Activated naive CD4-positive, alpha-beta T cell treated with anti-CD3 and anti-CD28 coated beads, Interleukin-2, amount 50 U/mL, for 24 hours (primary cell): ENCODE data around the gene NME9.
A peak's percentile ranks its signal among the peaks of the same experiment; 100 is the strongest.

Experiments
- H3K27ac Mint-ChIP-seq: one replicate; pipeline ENCODE4 v1.8.0; 2021; ENCODE audit warnings: mild to moderate bottlenecking, mixed read lengths
- H3K27me3 Mint-ChIP-seq: one replicate; pipeline ENCODE4 v1.8.0; 2021; ENCODE audit warnings: mixed read lengths
- H3K36me3 Mint-ChIP-seq: one replicate; pipeline ENCODE4 v1.8.0; 2021; ENCODE audit warnings: mixed read lengths
- H3K4me1 Mint-ChIP-seq: one replicate; pipeline ENCODE4 v1.8.0; 2021; ENCODE audit warnings: mixed read lengths
- H3K4me3 Mint-ChIP-seq: one replicate; pipeline ENCODE4 v1.8.0; 2021; ENCODE audit warnings: mild to moderate bottlenecking, mixed read lengths
- H3K9me3 Mint-ChIP-seq: one replicate; pipeline ENCODE4 v1.8.0; 2021; ENCODE audit warnings: mixed read lengths

Gene NME9

DNA sequence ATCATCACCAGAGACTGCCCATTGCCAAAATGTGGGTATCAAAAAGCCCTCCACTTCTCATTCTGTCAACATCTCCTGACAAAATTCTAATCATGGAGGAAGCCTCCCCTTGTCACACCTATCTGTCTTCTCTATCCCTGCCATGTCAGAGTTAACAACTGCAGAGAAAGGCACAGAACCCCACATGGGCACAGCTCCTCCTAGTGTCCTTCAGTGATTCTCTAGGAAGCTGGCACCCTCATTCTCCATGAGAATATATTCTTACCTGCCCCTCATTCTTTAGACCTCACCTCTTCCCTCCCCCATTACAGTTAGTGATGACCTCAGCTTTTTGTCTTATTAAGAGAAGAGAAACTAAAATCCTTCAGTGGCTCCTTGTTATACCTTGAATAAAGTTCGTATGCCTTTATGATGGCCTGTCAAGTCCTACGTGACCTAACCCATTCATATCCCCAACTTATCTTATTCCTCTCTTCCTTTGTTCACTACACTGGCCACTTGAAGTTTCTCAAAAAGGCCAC is 44.6 kb downstream of the NME9 start:
- Mint-ChIP-seq H3K4me1 (peaks cover 3% of the 10 kb centered on the region), H3K4me3 (no peak overlapping the region), H3K9me3 (no peaks in the 10 kb centered on the region), H3K36me3 (peaks cover 17% of the 10 kb centered on the region), H3K27ac (peak overlapping the region; percentile 37), H3K27me3 (no peaks in the 10 kb centered on the region)

DNA sequence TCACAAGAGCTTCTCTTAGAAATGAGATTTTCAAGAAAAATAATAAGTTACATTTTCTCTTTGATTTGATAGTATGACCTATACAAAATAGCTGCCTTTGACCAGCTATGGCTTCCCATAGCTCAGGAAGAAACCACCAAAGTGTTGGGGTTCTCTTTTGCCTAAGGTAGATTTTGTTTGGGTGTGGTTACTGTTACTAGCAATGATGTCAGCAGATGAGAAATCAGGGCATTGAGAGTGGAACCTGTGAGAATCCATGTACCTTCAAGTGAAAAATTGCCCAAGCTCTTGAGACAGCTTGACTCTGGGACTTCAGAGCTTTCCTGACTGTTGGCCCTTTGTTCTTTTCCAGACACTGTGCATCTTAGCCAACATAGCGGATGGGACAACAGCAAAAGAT is 45.6 kb downstream of the NME9 start:
- Mint-ChIP-seq H3K27ac (no peak overlapping the region), H3K36me3 (peaks cover 13% of the 10 kb centered on the region), H3K4me1 (peaks cover 3% of the 10 kb centered on the region), H3K27me3 (no peaks in the 10 kb centered on the region), H3K4me3 (no peak overlapping the region), H3K9me3 (no peaks in the 10 kb centered on the region)

GRCh38 chr3:138282836-138283235 is 46.8 kb downstream of the NME9 start:
- peaks cover 6% of the 10 kb centered on the region for H3K36me3 Mint-ChIP-seq
- no peaks in the 10 kb centered on the region for H3K9me3 Mint-ChIP-seq
- H3K4me1 Mint-ChIP-seq = peaks cover 3% of the 10 kb centered on the region
- H3K27ac Mint-ChIP-seq = peak overlapping the region; percentile 53
- no peak overlapping the region for H3K4me3 Mint-ChIP-seq
- no peaks in the 10 kb centered on the region for H3K27me3 Mint-ChIP-seq

DNA sequence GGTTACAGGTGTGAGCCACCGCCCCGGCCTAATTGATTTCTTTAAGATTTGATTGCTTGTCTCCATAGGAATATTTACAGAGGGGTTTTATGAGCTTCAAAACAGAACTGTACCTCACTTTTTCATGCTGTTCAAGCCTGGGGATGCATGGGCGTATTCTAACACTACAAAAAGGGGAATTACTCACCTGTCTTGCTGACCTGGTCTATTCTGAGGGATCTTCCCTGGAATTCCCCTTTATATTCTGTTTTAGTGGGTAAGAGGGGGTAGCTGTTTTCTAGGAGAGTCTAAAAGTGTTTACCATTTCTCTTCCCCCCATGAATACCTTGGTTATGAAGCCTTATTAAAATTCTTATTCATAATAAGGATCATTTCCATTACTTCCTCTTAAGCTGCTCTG is 48.1 kb downstream of the NME9 start:
- Mint-ChIP-seq H3K4me1 (peaks cover 3% of the 10 kb centered on the region), H3K36me3 (peaks cover 12% of the 10 kb centered on the region), H3K9me3 (no peaks in the 10 kb centered on the region), H3K27ac (peak overlapping the region; percentile 14), H3K4me3 (no peak overlapping the region), H3K27me3 (no peaks in the 10 kb centered on the region)

DNA sequence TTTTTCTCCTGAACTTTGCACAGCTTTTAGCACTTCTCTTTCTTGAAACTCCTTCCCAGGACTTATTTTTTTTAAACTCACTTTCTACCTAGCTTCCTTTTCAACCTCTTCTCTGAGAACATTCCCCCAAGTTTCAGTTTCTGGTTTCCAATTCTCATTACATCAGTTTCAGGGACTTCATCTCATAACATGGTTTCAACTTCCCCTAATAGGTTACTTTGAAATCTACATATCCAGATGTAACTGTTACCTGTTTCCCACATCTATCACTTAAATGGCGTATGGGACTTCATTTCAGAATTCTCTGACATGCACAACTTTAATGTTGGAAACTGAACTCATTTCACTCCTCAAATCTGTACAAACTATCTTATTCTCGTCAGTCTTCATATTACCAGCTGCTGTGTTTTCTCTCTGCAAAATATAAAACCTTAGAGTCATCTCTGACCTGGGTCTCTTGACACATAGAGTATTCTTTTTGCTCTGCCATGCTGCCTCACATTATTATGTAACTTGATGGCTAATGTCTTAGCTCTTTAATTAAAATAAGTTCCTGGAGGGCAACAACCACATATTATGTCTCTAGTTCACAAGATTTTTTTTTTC is 58.4 kb downstream of the NME9 start:
- Mint-ChIP-seq H3K27me3 (no peaks in the 10 kb centered on the region), H3K9me3 (no peaks in the 10 kb centered on the region), H3K36me3 (peaks cover 22% of the 10 kb centered on the region), H3K4me3 (no peak overlapping the region), H3K27ac (peak overlapping the region; percentile 59), H3K4me1 (peaks cover 4% of the 10 kb centered on the region)

DNA sequence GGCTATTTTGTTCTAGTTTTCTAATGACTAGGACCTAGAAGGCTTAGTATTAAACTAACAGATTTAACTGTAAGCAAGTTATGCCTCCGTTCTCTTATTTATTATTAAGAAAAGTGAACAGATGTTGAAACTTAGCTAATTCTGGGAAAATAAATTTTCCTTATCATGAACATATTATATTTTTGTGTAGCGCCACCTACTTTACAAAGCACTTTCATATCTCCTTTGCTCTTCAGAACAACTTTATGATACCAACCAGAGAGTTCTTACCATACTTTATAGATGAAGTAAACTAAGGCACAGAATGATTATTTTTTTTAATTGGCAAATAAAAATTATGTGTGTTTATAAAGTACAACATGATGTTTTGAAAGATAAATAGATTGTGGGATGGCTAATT is 59.4 kb downstream of the NME9 start:
- H3K4me1 Mint-ChIP-seq = peaks cover 4% of the 10 kb centered on the region
- H3K4me3 Mint-ChIP-seq = no peak overlapping the region
- no peaks in the 10 kb centered on the region for H3K9me3 Mint-ChIP-seq
- no peaks in the 10 kb centered on the region for H3K27me3 Mint-ChIP-seq
- H3K36me3 Mint-ChIP-seq = peaks cover 22% of the 10 kb centered on the region
- no peak overlapping the region for H3K27ac Mint-ChIP-seq

DNA sequence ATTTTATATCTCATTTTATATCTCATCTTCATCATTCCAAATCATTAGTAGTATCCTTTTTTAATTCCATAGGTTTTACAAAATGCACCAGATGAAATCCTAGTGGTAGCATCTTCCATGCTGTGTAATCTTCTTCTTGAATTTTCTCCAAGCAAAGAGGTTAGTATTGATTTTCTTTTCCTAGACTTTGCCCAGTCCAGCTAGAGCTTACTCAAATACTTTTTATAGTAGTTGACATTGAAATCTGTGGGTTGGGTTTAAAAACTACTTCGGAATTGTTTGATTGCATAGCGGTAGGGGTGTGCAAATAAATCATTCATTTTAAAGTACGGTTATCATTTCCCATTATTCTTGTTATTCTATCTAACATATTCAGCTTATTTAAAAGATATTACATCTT is 62.6 kb downstream of the NME9 start:
- Mint-ChIP-seq H3K9me3 (no peaks in the 10 kb centered on the region), H3K36me3 (peaks cover 15% of the 10 kb centered on the region), H3K4me1 (peaks cover 4% of the 10 kb centered on the region), H3K27ac (no peak overlapping the region), H3K4me3 (no peak overlapping the region), H3K27me3 (no peaks in the 10 kb centered on the region)

DNA sequence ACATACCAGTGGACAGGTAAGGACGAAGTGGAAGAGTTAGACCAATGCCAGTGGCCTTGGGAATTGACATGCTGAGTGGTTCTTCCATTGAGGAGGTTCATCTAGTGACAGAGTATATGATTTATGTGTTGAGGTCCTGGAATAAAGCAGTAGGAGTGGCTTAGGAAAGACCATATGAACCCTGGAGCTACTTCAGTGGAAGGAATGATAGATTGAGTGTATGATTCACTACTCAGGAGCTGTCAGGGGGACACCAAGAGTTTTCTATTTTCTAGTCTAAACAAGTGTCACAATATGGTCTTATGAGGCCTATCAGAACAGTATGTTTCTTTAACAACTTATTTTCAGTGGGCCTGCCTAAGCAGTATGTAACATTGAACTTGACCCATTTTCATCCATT is 63.9 kb downstream of the NME9 start:
- no peaks in the 10 kb centered on the region for H3K27me3 Mint-ChIP-seq
- no peaks in the 10 kb centered on the region for H3K9me3 Mint-ChIP-seq
- H3K4me3 Mint-ChIP-seq = no peak overlapping the region
- peaks cover 11% of the 10 kb centered on the region for H3K36me3 Mint-ChIP-seq
- H3K27ac Mint-ChIP-seq = no peak overlapping the region
- no peaks in the 10 kb centered on the region for H3K4me1 Mint-ChIP-seq

GRCh38 chr3:138263104-138263503 is 66.5 kb downstream of the NME9 start:
- no peak overlapping the region for H3K27ac Mint-ChIP-seq
- H3K36me3 Mint-ChIP-seq = peaks cover 11% of the 10 kb centered on the region
- no peaks in the 10 kb centered on the region for H3K9me3 Mint-ChIP-seq
- H3K4me3 Mint-ChIP-seq = no peak overlapping the region
- no peaks in the 10 kb centered on the region for H3K27me3 Mint-ChIP-seq
- peaks cover under 1% of the 10 kb centered on the region for H3K4me1 Mint-ChIP-seq

- Mint-ChIP-seq H3K4me1 (peaks cover 5% of the 10 kb centered on the region), H3K27ac (no peak overlapping the region), H3K4me3 (no peak overlapping the region), H3K9me3 (no peaks in the 10 kb centered on the region), H3K27me3 (no peaks in the 10 kb centered on the region), H3K36me3 (peaks cover 21% of the 10 kb centered on the region)
Measured at GRCh38 chr3:138260611-138261010, 69.0 kb downstream of the NME9 start.

DNA sequence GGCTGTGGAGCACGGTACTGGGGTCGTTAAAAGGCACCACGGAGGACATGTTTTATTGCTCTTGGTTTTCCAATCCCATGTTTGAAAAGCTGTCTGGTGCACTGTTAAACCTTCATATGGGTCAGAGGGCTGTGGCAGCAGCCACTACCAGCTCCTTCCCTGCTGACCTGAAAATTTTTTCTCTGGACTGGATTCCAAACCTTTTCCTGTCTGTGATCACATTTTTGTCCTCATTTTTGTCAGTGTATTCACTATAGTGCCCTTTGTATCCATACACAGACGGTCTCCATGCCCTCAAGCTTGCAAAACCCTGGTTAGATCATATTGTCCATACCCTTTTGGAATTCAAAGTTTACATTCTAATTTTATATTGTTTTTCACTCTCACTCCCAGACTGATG is 70.5 kb downstream of the NME9 start:
- H3K27me3 Mint-ChIP-seq = no peaks in the 10 kb centered on the region
- H3K4me1 Mint-ChIP-seq = peaks cover 5% of the 10 kb centered on the region
- no peak overlapping the region for H3K4me3 Mint-ChIP-seq
- H3K9me3 Mint-ChIP-seq = no peaks in the 10 kb centered on the region
- H3K27ac Mint-ChIP-seq = no peak overlapping the region
- H3K36me3 Mint-ChIP-seq = peaks cover 19% of the 10 kb centered on the region

GRCh38 chr3:138257986-138258385 is 71.7 kb downstream of the NME9 start:
- no peak overlapping the region for H3K4me3 Mint-ChIP-seq
- H3K27ac Mint-ChIP-seq = no peak overlapping the region

DNA sequence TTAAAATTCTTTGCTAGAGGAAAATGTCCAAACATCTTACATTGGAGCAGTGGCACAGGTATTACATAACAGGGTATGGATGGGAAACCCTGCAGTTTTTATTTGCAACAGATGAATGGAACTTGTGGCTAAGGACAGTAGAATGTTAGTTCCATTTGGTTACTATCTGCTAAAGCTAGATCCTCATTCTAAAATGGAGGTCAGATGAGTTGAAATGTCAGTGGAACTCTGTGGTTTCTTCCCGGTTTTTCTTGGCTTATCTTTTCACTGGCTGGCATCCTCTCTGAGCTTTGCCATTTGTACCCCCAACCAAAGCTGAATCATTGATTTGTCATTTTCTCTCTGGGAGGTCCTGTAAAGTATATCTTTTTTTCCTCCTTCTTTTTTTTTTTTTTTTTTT is 73.6 kb downstream of the NME9 start:
- Mint-ChIP-seq H3K27ac (no peak overlapping the region), H3K4me1 (peaks cover 5% of the 10 kb centered on the region), H3K27me3 (no peaks in the 10 kb centered on the region), H3K9me3 (no peaks in the 10 kb centered on the region), H3K36me3 (peaks cover 16% of the 10 kb centered on the region), H3K4me3 (no peak overlapping the region)

More at GRCh38 chr3:138257986-138258385, 71.7 kb downstream of the NME9 start:
- Mint-ChIP-seq H3K27me3 (no peaks in the 10 kb centered on the region), H3K9me3 (no peaks in the 10 kb centered on the region), H3K36me3 (peaks cover 16% of the 10 kb centered on the region), H3K4me1 (peaks cover 5% of the 10 kb centered on the region)

- Mint-ChIP-seq H3K4me1 (peaks cover 5% of the 10 kb centered on the region), H3K36me3 (peaks cover 19% of the 10 kb centered on the region), H3K9me3 (no peaks in the 10 kb centered on the region), H3K27me3 (no peaks in the 10 kb centered on the region), H3K27ac (peak overlapping the region; percentile 30), H3K4me3 (no peak overlapping the region)
Measured at GRCh38 chr3:138254216-138254615, 75.4 kb downstream of the NME9 start.

DNA sequence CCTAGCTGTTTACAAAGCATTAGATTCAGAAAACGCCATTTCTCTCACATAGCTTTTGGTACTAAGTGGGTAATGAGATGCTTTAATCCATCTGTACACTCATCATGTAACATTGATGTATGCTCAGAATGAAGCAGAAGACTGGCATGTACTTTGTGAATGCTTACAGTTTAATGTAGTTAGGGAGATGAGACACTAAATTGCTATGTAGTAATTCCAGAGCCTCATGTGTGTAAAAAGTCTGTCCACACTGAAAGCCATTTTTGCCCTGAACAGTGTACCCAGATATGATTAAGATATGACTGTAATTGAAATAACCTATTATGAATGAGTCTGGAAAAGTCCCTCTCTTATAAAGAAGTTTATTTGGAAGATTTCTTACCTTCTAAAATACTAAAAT is 76.0 kb downstream of the NME9 start:
- H3K27me3 Mint-ChIP-seq = no peaks in the 10 kb centered on the region
- no peak overlapping the region for H3K4me3 Mint-ChIP-seq
- H3K27ac Mint-ChIP-seq = no peak overlapping the region
- H3K9me3 Mint-ChIP-seq = no peaks in the 10 kb centered on the region
- H3K36me3 Mint-ChIP-seq = peaks cover 20% of the 10 kb centered on the region
- peaks cover 5% of the 10 kb centered on the region for H3K4me1 Mint-ChIP-seq
